BE2C (cell line): ENCODE results near the gene WWP2.

Experiments used
- DNase-seq: peaks from one replicate; pipeline ENCODE4 v3.0.0-alpha.2; 2020
- H3K27me3 ChIP-seq: fragments of 250-450 bp; sonication (Bioruptor Pico); 2 replicates; pipeline ENCODE4 v1.5.1; 2020; ENCODE audit warnings: mild to moderate bottlenecking
- H3K36me3 ChIP-seq: fragments of 250-450 bp; sonication (Bioruptor Pico); 2 replicates; pipeline ENCODE4 v1.5.1; 2020; ENCODE audit warnings: mild to moderate bottlenecking
- H3K4me1 ChIP-seq: fragments of 250-450 bp; sonication (Bioruptor Pico); 2 replicates; pipeline ENCODE4 v1.5.1; 2020
- H3K4me3 ChIP-seq: 2 replicates; pipeline ENCODE4 v1.5.1; 2011; ENCODE audit warnings: low read depth, low read length
- H3K9me3 ChIP-seq: fragments of 250-450 bp; sonication (Bioruptor Pico); 2 replicates; pipeline ENCODE4 v1.5.1; 2020
- TF ChIP-seq, protein P1 (sequence below): IDR thresholded peaks from 2 replicates; pipeline ENCODE4 v1.5.1; 2012; ENCODE audit warnings: mild to moderate bottlenecking, low read depth, low read length

WWP2 gene

DNA sequence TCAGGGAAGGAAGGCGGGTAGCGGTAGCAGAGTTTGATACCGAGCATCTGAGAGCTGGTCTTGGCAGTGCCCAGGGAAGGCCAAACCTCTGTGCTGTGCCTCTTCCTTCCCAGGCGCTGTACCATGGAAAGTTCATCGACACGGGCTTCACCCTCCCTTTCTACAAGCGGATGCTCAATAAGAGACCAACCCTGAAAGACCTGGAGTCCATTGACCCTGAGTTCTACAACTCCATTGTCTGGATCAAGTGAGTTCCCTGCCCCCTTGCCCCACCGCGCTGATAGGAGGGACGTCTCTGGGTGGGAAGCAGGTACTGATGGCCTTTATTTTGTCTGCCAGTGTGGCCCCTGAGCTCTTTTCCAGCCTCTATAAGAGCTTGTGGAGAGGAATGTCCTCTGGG, 173.6 kb downstream of the WWP2 start:
- no peak for DNase-seq
- Histone ChIP-seq H3K36me3 (peaks cover 4% of the 10 kb centered on the region; the same call in 1 of the 2 replicates), H3K9me3 (no peaks in the 10 kb centered on the region), H3K4me3 (no peak overlapping the region), H3K4me1 (no peaks in the 10 kb centered on the region), H3K27me3 (no peaks in the 10 kb centered on the region)
- TF ChIP-seq, protein P1, sequence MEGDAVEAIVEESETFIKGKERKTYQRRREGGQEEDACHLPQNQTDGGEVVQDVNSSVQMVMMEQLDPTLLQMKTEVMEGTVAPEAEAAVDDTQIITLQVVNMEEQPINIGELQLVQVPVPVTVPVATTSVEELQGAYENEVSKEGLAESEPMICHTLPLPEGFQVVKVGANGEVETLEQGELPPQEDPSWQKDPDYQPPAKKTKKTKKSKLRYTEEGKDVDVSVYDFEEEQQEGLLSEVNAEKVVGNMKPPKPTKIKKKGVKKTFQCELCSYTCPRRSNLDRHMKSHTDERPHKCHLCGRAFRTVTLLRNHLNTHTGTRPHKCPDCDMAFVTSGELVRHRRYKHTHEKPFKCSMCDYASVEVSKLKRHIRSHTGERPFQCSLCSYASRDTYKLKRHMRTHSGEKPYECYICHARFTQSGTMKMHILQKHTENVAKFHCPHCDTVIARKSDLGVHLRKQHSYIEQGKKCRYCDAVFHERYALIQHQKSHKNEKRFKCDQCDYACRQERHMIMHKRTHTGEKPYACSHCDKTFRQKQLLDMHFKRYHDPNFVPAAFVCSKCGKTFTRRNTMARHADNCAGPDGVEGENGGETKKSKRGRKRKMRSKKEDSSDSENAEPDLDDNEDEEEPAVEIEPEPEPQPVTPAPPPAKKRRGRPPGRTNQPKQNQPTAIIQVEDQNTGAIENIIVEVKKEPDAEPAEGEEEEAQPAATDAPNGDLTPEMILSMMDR: no peak

DNA sequence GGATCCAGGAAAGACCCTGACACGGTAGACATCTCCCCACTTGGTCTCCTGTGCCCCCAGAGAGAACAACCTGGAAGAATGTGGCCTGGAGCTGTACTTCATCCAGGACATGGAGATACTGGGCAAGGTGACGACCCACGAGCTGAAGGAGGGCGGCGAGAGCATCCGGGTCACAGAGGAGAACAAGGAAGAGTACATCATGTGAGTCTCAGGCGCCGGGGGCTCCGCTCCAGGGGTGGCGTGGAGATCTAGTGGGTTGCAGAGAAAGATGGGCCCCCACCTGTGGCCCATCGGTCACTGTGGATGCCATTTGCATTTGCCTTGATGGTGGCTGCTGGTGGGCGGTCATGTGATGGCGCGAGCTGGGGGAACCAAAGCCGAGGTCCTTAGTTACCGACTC, 174.1 kb downstream of the WWP2 start:
- Histone ChIP-seq H3K4me1 (no peaks in the 10 kb centered on the region), H3K36me3 (peaks cover 4% of the 10 kb centered on the region; the same call in 1 of the 2 replicates), H3K27me3 (no peaks in the 10 kb centered on the region), H3K9me3 (no peaks in the 10 kb centered on the region), H3K4me3 (no peak overlapping the region)
- TF ChIP-seq, protein P1: no peak
- no peak for DNase-seq

DNA sequence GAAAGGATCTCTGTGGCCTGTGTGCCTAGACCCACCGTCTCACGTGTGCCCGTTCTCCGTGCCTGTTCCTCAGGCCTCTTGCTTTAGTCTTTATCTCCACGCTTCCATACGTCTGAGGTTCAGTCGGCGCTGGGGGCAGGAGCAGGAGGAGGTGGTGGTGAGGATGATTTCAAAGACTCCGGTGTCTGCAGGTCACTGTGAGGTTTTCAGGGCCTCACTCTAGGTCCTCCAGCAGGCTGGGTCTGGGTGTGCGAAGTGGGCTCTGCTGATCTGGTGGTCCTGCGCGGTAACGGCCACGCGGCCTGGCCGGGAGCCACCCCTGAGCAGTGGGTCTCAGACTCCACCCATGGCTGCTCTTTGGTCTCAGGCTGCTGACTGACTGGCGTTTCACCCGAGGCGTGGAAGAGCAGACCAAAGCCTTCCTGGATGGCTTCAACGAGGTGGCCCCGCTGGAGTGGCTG, 174.6 kb downstream of the WWP2 start:
- TF ChIP-seq, protein P1: no peak
- H3K9me3 ChIP-seq: no peaks in the 10 kb centered on the region
- no peak overlapping the region for H3K4me3 ChIP-seq
- H3K27me3 ChIP-seq: no peaks in the 10 kb centered on the region
- peaks cover under 1% of the 10 kb centered on the region for H3K4me1 ChIP-seq
- H3K36me3 ChIP-seq: peaks cover 4% of the 10 kb centered on the region; the same call in 1 of the 2 replicates
- no peak for DNase-seq

DNA sequence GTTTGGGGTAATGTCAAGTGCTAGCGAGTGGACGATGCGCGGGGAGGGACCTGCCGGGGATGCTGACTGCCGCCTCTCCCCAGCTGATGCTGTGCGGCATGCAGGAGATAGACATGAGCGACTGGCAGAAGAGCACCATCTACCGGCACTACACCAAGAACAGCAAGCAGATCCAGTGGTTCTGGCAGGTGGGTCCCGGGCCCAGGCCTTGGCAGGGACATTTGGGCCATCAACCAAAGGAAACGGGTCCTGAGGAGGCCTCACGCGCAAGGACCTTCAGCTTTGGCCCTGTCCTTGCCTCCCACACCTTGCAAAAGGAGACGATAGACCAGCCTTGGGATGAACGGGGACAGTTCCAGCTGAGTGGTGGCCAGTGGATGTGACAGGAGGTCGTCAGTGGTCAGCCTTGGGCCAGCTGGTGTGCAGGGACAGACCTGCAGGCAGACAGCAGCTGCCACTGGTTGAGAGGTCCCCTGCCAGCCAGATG, 175.4 kb downstream of the WWP2 start:
- no peak overlapping the region for H3K4me3 ChIP-seq
- H3K27me3 ChIP-seq: no peaks in the 10 kb centered on the region
- TF ChIP-seq, protein P1: peak; percentile 29; the same call in 1 of the 2 replicates
- no peak for DNase-seq
- H3K9me3 ChIP-seq: no peaks in the 10 kb centered on the region
- peaks cover 8% of the 10 kb centered on the region for H3K4me1 ChIP-seq
- peaks cover 4% of the 10 kb centered on the region; the same call in 1 of the 2 replicates for H3K36me3 ChIP-seq

DNA sequence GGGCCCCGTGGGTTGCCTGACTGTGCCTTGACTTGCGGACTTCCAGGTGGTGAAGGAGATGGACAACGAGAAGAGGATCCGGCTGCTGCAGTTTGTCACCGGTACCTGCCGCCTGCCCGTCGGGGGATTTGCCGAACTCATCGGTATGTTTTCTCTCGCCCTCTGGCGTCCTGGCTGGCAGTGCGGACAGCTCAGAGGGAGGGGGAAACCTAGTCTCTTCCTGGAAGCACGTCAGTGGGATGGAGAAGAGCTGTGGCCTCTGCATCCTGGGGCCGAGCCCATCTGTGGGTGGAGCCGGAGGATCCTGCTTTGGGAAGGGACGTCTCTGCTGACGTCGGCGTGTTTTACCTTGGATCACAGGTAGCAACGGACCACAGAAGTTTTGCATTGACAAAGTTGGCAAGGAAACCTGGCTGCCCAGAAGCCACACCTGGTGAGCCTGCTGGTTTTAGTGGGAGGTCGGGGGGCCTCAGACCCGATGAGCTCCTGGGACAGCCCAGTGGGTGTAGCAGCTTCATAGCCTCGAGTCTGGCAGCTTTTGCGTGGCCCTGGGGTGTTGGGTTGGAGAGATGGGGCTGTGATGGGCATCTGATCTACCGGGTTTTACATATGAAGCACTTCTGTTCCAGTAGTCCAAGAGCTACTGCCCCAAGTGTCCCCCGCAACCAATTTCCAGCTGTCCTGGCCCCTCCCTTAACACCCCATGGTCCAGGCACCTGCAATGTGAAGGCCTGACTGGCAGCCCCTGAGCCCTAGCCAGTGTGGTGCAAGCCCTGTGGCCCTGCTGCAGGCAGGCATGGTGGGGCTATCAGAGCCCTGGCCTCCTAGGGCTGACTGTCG, 177.1 kb downstream of the WWP2 start:
- Histone ChIP-seq H3K4me1 (peaks cover 18% of the 10 kb centered on the region), H3K36me3 (peaks cover 4% of the 10 kb centered on the region; the same call in 1 of the 2 replicates), H3K4me3 (no peak overlapping the region), H3K9me3 (no peaks in the 10 kb centered on the region), H3K27me3 (no peaks in the 10 kb centered on the region)
- TF ChIP-seq, protein P1: no peak
- no peak for DNase-seq
